ENCODE measurements around the gene DIPK2A. TPM values are rescaled to one million over a fixed set of nuclear protein-coding genes. Genes with fewer than 3 reads are reported as not detected.

Gene DIPK2A
- total RNA-seq, 1 experiment from 2014 or later: 11.0 TPM

DNA sequence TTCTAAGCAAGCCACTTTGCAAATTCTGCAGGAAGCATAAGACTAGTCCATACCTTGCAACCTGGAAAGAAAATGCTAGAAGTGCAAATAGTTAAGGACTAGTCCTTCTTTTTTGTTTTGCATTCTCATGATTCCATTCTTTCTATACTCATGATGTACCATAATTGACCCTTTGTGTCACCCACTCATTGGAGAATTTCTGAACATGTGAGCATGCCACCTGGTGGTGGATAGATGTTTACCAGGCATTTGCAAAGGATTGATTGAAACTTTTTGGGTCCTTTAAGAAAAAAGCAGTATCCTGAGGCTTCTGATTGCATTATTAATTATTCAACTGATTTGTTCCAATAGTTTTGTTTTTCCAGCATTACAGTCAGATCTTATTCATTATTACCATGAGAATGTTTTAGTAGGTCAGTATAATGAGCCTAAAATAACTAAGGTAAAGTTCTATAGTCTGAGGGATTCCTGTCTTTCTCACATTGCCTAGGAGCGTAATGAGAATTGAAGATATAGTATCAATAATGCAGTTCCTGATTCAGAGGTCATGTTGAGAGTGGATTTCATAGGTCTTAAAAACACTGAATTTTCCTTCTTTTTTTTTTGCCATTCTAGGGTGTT lies 20.2 kb upstream of the DIPK2A start (continued):
- peak; percentile 52 for TF ChIP-seq RAD21 (IDR thresholded peaks at IDR 0.05; ENCODE audit: low read depth)
- no peak for TF ChIP-seq ELF1 (IDR thresholded peaks at IDR 0.05; ENCODE audit: borderline replicate concordance, low read depth)

DNA sequence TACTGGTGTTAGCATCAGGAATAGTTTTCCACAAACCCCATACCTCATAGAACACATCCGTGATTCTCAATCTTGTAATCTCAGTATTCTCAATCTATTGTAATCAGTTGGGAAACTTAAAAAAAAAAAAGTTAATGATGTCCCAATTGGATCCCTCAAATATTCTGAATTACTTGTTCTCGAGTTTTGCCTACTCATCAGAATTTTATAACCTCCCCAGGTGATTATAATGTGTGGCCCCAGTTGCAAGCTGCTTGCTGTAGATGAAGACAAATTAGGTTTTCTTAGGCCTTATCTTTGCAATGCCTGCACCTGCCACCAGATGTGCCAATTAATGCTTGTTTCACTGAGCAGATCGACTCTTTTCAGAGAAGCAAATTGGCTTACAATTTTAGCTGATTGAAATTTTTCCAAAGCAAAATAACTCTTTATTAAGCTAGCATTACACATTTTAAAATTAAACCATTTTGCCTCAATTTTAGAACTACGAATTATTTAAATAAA lies 19.0 kb upstream of the DIPK2A start:
- H3K79me2 ChIP-seq (ENCODE audit: insufficient read depth, low read length): no peaks in the 10 kb centered on the region
- no peaks in the 10 kb centered on the region for H4K20me1 ChIP-seq (ENCODE audit: insufficient read depth)
- H3K4me3 ChIP-seq (replicated peaks in 1 of 2; ENCODE audit: low read depth in 1 of 2, low read length in 2 of 2): no peak overlapping the region
- no peak overlapping the region for H3K9ac ChIP-seq (ENCODE audit: low read length)
- H3K36me3 ChIP-seq (ENCODE audit: control insufficient read depth in 1 of 2, insufficient read depth in 2 of 2, low read length in 2 of 2): no peaks in the 10 kb centered on the region
- ChIA-PET POLR2A (no interaction called here), RAD21 (ENCODE audit: low non-redundant PET in 1 of 2, low total read pairs in 2 of 2, uncharacterized antibody in 2 of 2, unreplicated experiment in 2 of 2) (no interaction called here), CTCF (no interaction called here)
- H2AFZ ChIP-seq (ENCODE audit: low read depth, low read length, poor library complexity, severe bottlenecking): no peak overlapping the region
- no peaks in the 10 kb centered on the region for H3K27me3 ChIP-seq (ENCODE audit: insufficient read depth, low read length)
- intact Hi-C loops (cut with micrococcal nuclease): loop anchor here (5.0 kb wide), 1 partner anchor 55 kb away; no protein-coding TSS in a partner anchor
- H3K4me1 ChIP-seq (ENCODE audit: control insufficient read depth in 1 of 2, insufficient read depth in 2 of 2, low read length in 2 of 2): no peaks in the 10 kb centered on the region
- no TSS peak for BruUV-seq (replicated peaks)
- TF ChIP-seq POLR2AphosphoS5 (IDR thresholded peaks at IDR 0.05; ENCODE audit: low read depth, low read length) (no peak), SIN3A (IDR thresholded peaks at IDR 0.05; ENCODE audit: low read depth) (no peak), TCF7L2 (IDR thresholded peaks at IDR 0.05; ENCODE audit: borderline replicate concordance, extremely low read depth, insufficient read depth, insufficient read length) (no peak), EZH2phosphoT487 (IDR thresholded peaks at IDR 0.05; ENCODE audit: borderline replicate concordance) (no peak)
- TF ChIP-seq, protein P1, sequence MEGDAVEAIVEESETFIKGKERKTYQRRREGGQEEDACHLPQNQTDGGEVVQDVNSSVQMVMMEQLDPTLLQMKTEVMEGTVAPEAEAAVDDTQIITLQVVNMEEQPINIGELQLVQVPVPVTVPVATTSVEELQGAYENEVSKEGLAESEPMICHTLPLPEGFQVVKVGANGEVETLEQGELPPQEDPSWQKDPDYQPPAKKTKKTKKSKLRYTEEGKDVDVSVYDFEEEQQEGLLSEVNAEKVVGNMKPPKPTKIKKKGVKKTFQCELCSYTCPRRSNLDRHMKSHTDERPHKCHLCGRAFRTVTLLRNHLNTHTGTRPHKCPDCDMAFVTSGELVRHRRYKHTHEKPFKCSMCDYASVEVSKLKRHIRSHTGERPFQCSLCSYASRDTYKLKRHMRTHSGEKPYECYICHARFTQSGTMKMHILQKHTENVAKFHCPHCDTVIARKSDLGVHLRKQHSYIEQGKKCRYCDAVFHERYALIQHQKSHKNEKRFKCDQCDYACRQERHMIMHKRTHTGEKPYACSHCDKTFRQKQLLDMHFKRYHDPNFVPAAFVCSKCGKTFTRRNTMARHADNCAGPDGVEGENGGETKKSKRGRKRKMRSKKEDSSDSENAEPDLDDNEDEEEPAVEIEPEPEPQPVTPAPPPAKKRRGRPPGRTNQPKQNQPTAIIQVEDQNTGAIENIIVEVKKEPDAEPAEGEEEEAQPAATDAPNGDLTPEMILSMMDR (IDR thresholded peaks at IDR 0.05 in 2 of 3, conservative IDR thresholded peaks at IDR 0.05 in 1 of 3; ENCODE audit: borderline replicate concordance in 1 of 3, insufficient read depth in 1 of 3, low read depth in 2 of 3, low read length in 2 of 3): peak in 1 of 3 experiments; percentile 16; a peak in 1 of 6 replicates
- TF ChIP-seq, protein P2, sequence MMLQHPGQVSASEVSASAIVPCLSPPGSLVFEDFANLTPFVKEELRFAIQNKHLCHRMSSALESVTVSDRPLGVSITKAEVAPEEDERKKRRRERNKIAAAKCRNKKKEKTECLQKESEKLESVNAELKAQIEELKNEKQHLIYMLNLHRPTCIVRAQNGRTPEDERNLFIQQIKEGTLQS (IDR thresholded peaks at IDR 0.05): no peak
- H3K27ac ChIP-seq (ENCODE audit: low read depth, low read length): no peak overlapping the region
- H3K9me2 ChIP-seq (ENCODE audit: insufficient read depth): no peaks in the 10 kb centered on the region
- H3K4me2 ChIP-seq (ENCODE audit: low read length): no peak overlapping the region
- DNase-seq (ENCODE audit: low read depth, low spot score) (no peak), ATAC-seq (no peak)
- H3K9me3 ChIP-seq (ENCODE audit: control insufficient read depth in 1 of 2, insufficient read depth in 1 of 2, low read depth in 1 of 2, low read length in 2 of 2): no peaks in the 10 kb centered on the region

Data from HCT116 (cell line).